SK-N-SH treated with all-trans-retinoic acid at 6 μM for 48 hours (cell line): ENCODE measurements around the gene TMTC2.

Source experiments
- ATAC-seq: fragments of 200-7000 bp; cut with Tn5 transposase; 3 replicates; pipeline ENCODE4 v1.9.1; 2020; ENCODE audit warnings: mild to moderate bottlenecking, moderate library complexity
- ARNTL ChIP-seq: fragments of 450-650 bp; formaldehyde crosslinking; IDR thresholded peaks from 2 replicates; pipeline ENCODE4 v1.5.0; 2020; ENCODE audit warnings: low read depth, mild to moderate bottlenecking, moderate library complexity, borderline replicate concordance
- BACH2 ChIP-seq: fragments of 250-450 bp; sonication (Bioruptor Pico); IDR thresholded peaks from 2 replicates; pipeline ENCODE4 v1.9.0; 2021; ENCODE audit warnings: mild to moderate bottlenecking, borderline replicate concordance
- CSDC2 ChIP-seq: fragments of 250-450 bp; sonication (Bioruptor Pico); IDR thresholded peaks from 2 replicates; pipeline ENCODE4 v1.5.0; 2020; ENCODE audit warnings: mild to moderate bottlenecking, moderate library complexity
- CSRNP3 ChIP-seq: fragments of 250-450 bp; sonication (Bioruptor Pico); IDR thresholded peaks from 2 replicates; pipeline ENCODE4 v1.5.1; 2021; ENCODE audit warnings: mild to moderate bottlenecking, moderate library complexity
- ESRRG ChIP-seq: fragments of 250-450 bp; sonication (Bioruptor Pico); IDR thresholded peaks from 2 replicates; pipeline ENCODE4 v1.6.1; 2021; ENCODE audit warnings: mild to moderate bottlenecking
- GLIS3 ChIP-seq: fragments of 250-450 bp; sonication (Bioruptor Pico); IDR thresholded peaks from 2 replicates; pipeline ENCODE4 v1.5.0; 2020; ENCODE audit warnings: mild to moderate bottlenecking, moderate library complexity
- ISL1 ChIP-seq: fragments of 250-450 bp; sonication (Bioruptor Pico); IDR thresholded peaks from 2 replicates; pipeline ENCODE4 v2.1.2; 2022; ENCODE audit warnings: mild to moderate bottlenecking, moderate library complexity
- OSR1 ChIP-seq: fragments of 250-450 bp; sonication (Bioruptor Pico); IDR thresholded peaks from 2 replicates; pipeline ENCODE4 v1.8.0; 2022; ENCODE audit warnings: moderate library complexity, mild to moderate bottlenecking, inconsistent platforms
- PPARA ChIP-seq: fragments of 250-450 bp; sonication (Bioruptor Pico); IDR thresholded peaks from 2 replicates; pipeline ENCODE4 v1.5.0; 2020; ENCODE audit warnings: mild to moderate bottlenecking, borderline replicate concordance
- SNAI2 ChIP-seq: fragments of 250-450 bp; sonication (Bioruptor Pico); IDR thresholded peaks from 2 replicates; pipeline ENCODE4 v1.5.0; 2020; ENCODE audit warnings: mild to moderate bottlenecking, moderate library complexity
- TCF4 ChIP-seq: fragments of 250-450 bp; sonication (Bioruptor Pico); IDR thresholded peaks from 2 replicates; pipeline ENCODE4 v1.8.0; 2021; ENCODE audit warnings: mild to moderate bottlenecking, moderate library complexity, borderline replicate concordance
- TOX ChIP-seq: fragments of 250-450 bp; sonication (Bioruptor Pico); IDR thresholded peaks from 2 replicates; pipeline ENCODE4 v1.8.0; 2021; ENCODE audit warnings: mild to moderate bottlenecking, moderate library complexity, borderline replicate concordance
- ZC3H10 ChIP-seq: fragments of 250-450 bp; sonication (Bioruptor Pico); IDR thresholded peaks from 2 replicates; pipeline ENCODE4 v1.5.1; 2021; ENCODE audit warnings: mild to moderate bottlenecking, moderate library complexity
- ZFP3 ChIP-seq: fragments of 250-450 bp; sonication (Bioruptor Pico); IDR thresholded peaks from 2 replicates; pipeline ENCODE4 v1.5.0; 2020; ENCODE audit warnings: mild to moderate bottlenecking, moderate library complexity
- ZFP30 ChIP-seq: fragments of 450-650 bp; formaldehyde crosslinking; IDR thresholded peaks from 2 replicates; pipeline ENCODE4 v1.5.0; 2022; ENCODE audit warnings: mild to moderate bottlenecking, moderate library complexity
- ZNF565 ChIP-seq: fragments of 450-650 bp; formaldehyde crosslinking; conservative IDR thresholded peaks from 2 replicates; pipeline ENCODE4 v1.5.0; 2020; ENCODE audit warnings: low read depth, mild to moderate bottlenecking, moderate library complexity
- ZNF70 ChIP-seq: fragments of 450-650 bp; formaldehyde crosslinking; IDR thresholded peaks from 2 replicates; pipeline ENCODE4 v1.5.0; 2020; ENCODE audit warnings: mild to moderate bottlenecking, moderate library complexity
- ZNF8 ChIP-seq: fragments of 450-650 bp; formaldehyde crosslinking; IDR thresholded peaks from 2 replicates; pipeline ENCODE4 v1.5.0; 2020; ENCODE audit warnings: mild to moderate bottlenecking, moderate library complexity
- TF ChIP-seq, protein P1 (sequence below): fragments of 250-450 bp; sonication (Bioruptor Pico); IDR thresholded peaks from 2 replicates; pipeline ENCODE4 v1.8.0; 2020; ENCODE audit warnings: mild to moderate bottlenecking, moderate library complexity, borderline replicate concordance
- TF ChIP-seq, protein P2 (sequence below): fragments of 250-450 bp; sonication (Bioruptor Pico); IDR thresholded peaks from 2 replicates; pipeline ENCODE4 v1.8.0; 2021; ENCODE audit warnings: low read depth, mild to moderate bottlenecking, moderate library complexity, borderline replicate concordance
- TF ChIP-seq, protein P3 (sequence below): fragments of 250-450 bp; sonication (Bioruptor Pico); IDR thresholded peaks from 2 replicates; pipeline ENCODE4 v1.5.1; 2020; ENCODE audit warnings: low read depth, mild to moderate bottlenecking, moderate library complexity

Gene TMTC2

DNA sequence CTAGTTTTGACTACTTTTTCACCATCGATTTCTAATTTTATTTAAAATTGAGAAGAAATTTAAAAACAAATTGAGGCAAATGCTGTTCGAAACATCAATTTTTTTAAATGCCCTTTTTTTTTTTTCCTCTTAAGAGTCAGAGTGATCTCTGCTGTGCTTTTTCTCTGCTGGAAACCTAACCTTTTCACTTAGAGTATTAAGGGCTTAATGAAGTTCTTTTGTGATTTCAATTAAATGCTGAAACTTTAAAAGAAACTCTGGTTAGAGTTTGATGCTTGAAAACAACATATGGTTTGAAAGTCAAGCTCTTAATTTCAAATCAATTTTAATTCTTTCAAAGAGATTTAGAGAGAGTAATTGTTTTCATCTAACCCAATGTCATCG, 171.8 kb downstream of the TMTC2 start:
- ATAC-seq, result no peak
- TF ChIP-seq ZNF8 (CRISPR knock-in tag) (no peak), ISL1 (CRISPR knock-in tag) (no peak), CSRNP3 (no peak), TOX (no peak), OSR1 (CRISPR knock-in tag) (no peak), TCF4 (CRISPR knock-in tag) (no peak), PPARA (CRISPR knock-in tag) (no peak), SNAI2 (no peak)
- TF ChIP-seq, protein P1, sequence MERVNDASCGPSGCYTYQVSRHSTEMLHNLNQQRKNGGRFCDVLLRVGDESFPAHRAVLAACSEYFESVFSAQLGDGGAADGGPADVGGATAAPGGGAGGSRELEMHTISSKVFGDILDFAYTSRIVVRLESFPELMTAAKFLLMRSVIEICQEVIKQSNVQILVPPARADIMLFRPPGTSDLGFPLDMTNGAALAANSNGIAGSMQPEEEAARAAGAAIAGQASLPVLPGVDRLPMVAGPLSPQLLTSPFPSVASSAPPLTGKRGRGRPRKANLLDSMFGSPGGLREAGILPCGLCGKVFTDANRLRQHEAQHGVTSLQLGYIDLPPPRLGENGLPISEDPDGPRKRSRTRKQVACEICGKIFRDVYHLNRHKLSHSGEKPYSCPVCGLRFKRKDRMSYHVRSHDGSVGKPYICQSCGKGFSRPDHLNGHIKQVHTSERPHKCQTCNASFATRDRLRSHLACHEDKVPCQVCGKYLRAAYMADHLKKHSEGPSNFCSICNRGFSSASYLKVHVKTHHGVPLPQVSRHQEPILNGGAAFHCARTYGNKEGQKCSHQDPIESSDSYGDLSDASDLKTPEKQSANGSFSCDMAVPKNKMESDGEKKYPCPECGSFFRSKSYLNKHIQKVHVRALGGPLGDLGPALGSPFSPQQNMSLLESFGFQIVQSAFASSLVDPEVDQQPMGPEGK, result no peak

GRCh38 chr12:82862069-82862841, 175.5 kb downstream of the TMTC2 start:
- TF ChIP-seq ESRRG (CRISPR knock-in tag), result peak; percentile 58; the same call in 1 of the 2 replicates
- peak; percentile 88 for TF ChIP-seq TCF4 (CRISPR knock-in tag)
- no peak for TF ChIP-seq ZFP3
- TF ChIP-seq ZNF70, result no peak
- TF ChIP-seq ISL1 (CRISPR knock-in tag), result peak; percentile 79
- 0 out of 2 replicates have a peak, but pooled peaks have one; percentile 39 for TF ChIP-seq SNAI2

GRCh38 chr12:82862876-82863649, 176.4 kb downstream of the TMTC2 start:
- TF ChIP-seq TOX, result no peak
- no peak for TF ChIP-seq ZNF565
- no peak for TF ChIP-seq ARNTL (CRISPR knock-in tag)
- no peak for TF ChIP-seq SNAI2
- ATAC-seq, result no peak; the same call in 2 of the 3 replicates

More at GRCh38 chr12:82862069-82862841, 175.5 kb downstream of the TMTC2 start:
- ATAC-seq, result peak; percentile 57; the same call in 2 of the 3 replicates

DNA sequence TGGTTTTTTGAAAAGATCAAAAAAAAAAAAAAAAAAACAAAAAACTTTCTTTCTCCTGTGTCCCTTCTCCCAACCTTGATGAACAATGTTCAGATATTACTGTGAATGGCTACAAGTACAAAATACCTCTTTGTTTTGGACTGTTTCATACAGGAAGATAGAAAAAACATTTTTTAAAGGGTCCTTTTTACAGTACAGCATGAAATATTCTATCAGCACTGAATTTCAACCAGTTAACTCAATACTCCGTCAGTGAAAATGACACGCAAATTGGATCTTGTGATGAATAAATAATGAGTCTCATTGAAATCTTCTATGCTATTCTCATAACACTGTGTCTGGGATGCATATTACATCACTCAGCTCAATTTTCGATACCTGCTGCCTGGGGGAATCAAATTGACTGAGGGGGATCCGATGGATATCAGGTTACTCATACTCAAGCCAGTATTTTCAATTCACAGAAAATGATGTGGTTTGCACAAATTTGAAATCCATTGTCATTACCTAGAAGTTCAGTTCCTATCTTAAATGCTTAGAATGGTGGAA, 179.6 kb downstream of the TMTC2 start:
- TF ChIP-seq OSR1 (CRISPR knock-in tag), result no peak
- TF ChIP-seq, protein P2, sequence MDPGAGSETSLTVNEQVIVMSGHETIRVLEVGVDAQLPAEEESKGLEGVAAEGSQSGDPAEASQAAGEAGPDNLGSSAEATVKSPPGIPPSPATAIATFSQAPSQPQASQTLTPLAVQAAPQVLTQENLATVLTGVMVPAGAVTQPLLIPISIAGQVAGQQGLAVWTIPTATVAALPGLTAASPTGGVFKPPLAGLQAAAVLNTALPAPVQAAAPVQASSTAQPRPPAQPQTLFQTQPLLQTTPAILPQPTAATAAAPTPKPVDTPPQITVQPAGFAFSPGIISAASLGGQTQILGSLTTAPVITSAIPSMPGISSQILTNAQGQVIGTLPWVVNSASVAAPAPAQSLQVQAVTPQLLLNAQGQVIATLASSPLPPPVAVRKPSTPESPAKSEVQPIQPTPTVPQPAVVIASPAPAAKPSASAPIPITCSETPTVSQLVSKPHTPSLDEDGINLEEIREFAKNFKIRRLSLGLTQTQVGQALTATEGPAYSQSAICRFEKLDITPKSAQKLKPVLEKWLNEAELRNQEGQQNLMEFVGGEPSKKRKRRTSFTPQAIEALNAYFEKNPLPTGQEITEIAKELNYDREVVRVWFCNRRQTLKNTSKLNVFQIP, result no peak
- no peak for TF ChIP-seq ZC3H10
- no peak for TF ChIP-seq TCF4 (CRISPR knock-in tag)
- no peak for TF ChIP-seq ZNF8 (CRISPR knock-in tag)
- TF ChIP-seq BACH2 (CRISPR knock-in tag), result no peak
- no peak for TF ChIP-seq CSDC2 (CRISPR knock-in tag)
- no peak for TF ChIP-seq TOX
- ATAC-seq, result no peak

DNA sequence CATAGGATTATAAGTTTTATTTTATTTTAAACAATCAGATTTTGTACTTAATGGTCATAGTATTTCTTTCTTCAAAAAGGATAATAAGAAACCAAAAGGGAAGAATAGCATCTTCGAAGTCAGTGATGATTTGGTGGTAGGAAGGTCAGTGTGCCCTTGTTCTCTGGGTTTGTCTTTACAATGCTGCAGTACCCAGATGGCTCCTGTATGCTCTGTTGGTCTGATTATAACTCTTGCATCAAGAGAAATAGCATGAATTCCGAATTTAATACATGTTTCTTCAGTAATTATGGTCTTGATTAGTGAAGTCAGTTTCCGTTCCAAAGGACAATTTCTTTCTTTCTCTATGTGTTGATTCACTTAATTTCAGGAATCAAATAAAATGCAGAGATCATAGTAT, 180.2 kb downstream of the TMTC2 start:
- no peak for ATAC-seq
- TF ChIP-seq ZC3H10 (no peak), BACH2 (CRISPR knock-in tag) (no peak), TCF4 (CRISPR knock-in tag) (no peak), ZFP30 (CRISPR knock-in tag) (no peak), SNAI2 (no peak), GLIS3 (CRISPR knock-in tag) (no peak), ARNTL (CRISPR knock-in tag) (no peak), CSRNP3 (no peak), PPARA (CRISPR knock-in tag) (no peak), ZNF565 (no peak), ZFP3 (no peak), TOX (no peak), OSR1 (CRISPR knock-in tag) (no peak)
- TF ChIP-seq, protein P3, sequence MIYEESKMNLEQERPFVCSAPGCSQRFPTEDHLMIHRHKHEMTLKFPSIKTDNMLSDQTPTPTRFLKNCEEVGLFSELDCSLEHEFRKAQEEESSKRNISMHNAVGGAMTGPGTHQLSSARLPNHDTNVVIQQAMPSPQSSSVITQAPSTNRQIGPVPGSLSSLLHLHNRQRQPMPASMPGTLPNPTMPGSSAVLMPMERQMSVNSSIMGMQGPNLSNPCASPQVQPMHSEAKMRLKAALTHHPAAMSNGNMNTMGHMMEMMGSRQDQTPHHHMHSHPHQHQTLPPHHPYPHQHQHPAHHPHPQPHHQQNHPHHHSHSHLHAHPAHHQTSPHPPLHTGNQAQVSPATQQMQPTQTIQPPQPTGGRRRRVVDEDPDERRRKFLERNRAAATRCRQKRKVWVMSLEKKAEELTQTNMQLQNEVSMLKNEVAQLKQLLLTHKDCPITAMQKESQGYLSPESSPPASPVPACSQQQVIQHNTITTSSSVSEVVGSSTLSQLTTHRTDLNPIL (CRISPR knock-in tag), result no peak
- TF ChIP-seq, protein P1, result no peak
